Activated naive CD4-positive, alpha-beta T cell treated with anti-CD3 and anti-CD28 coated beads, Interleukin-2, amount 50 U/mL, for 16 hours (primary cell): Measurements from ENCODE around the gene HOXD9.

Source experiments
- DNase-seq: peaks from one replicate; pipeline ENCODE4 v3.0.0-alpha.2; 2020

Gene HOXD9

GRCh38 chr2:176122683-176123410 lies at the start of gene HOXD9:
Gene HOXD9 (plus strand): TSS chr2:176122719. CDS start chr2:176122769, 50 bp downstream.
- DNase-seq: no peak

GRCh38 chr2:176072951-176073904 lies 49.3 kb upstream of the HOXD9 start:
- DNase-seq: no peak

GRCh38 chr2:176074919-176075425 lies 47.5 kb upstream of the HOXD9 start:
- DNase-seq: no peak

GRCh38 chr2:176075481-176075880 lies 47.0 kb upstream of the HOXD9 start:
- no peak for DNase-seq

- no peak for DNase-seq
These were observed 46.5 kb upstream of the HOXD9 start for GRCh38 chr2:176076063-176076462.

- DNase-seq: no peak
These were observed 45.7 kb upstream of the HOXD9 start for GRCh38 chr2:176076796-176077195.

- DNase-seq: no peak
These were observed 43.8 kb upstream of the HOXD9 start for GRCh38 chr2:176078541-176079284.

GRCh38 chr2:176079285-176079830 lies 43.2 kb upstream of the HOXD9 start:
- DNase-seq: no peak

- DNase-seq: no peak
These were observed 42.5 kb upstream of the HOXD9 start for GRCh38 chr2:176079831-176080539.

- DNase-seq: no peak
These were observed 41.8 kb upstream of the HOXD9 start for GRCh38 chr2:176080540-176081375.

GRCh38 chr2:176081376-176081836 lies 41.1 kb upstream of the HOXD9 start:
- no peak for DNase-seq

- DNase-seq: no peak
These were observed 40.5 kb upstream of the HOXD9 start for GRCh38 chr2:176081837-176082524.

GRCh38 chr2:176082525-176082823 lies 40.0 kb upstream of the HOXD9 start:
- no peak for DNase-seq

GRCh38 chr2:176082824-176083751 lies 39.4 kb upstream of the HOXD9 start:
- no peak for DNase-seq

- DNase-seq: no peak
These were observed 38.7 kb upstream of the HOXD9 start, which contains the start of gene EVX2 for GRCh38 chr2:176083796-176084261. Gene EVX2 (minus strand): TSS chr2:176083962. CDS start chr2:176083776, 186 bp downstream.

GRCh38 chr2:176084611-176085119 lies 37.9 kb upstream of the HOXD9 start:
- DNase-seq: no peak

GRCh38 chr2:176085120-176085788 lies 37.3 kb upstream of the HOXD9 start:
- DNase-seq: no peak
